T follicular helper cell (primary cell): ENCODE results near the gene HSPA4.

Experiments used
- DNase-seq: peaks from one replicate; pipeline ENCODE4 v3.0.0-alpha.2; 2020; ENCODE audit warnings: low read depth

The HSPA4 gene

DNA sequence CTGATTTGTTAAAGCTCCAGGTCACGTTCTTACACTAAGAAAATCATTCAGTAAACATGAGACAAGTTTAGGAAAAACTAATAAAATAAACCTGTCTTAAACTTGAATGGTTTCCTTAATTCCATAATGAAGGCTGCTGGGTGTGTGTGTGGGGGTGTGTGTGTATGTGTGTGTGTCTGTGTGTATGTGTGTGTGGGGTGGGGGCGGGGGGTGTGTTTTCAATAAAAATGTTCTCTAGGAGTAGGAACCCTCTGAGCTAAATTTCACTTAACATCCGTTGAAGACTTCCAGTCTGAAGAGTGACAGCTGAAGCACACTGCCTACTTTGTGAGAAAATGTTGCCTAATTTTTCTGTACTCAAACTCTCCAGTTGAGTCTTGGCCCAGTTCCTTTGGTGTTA lies 54.5 kb downstream of the HSPA4 start:
- no peak for DNase-seq

DNA sequence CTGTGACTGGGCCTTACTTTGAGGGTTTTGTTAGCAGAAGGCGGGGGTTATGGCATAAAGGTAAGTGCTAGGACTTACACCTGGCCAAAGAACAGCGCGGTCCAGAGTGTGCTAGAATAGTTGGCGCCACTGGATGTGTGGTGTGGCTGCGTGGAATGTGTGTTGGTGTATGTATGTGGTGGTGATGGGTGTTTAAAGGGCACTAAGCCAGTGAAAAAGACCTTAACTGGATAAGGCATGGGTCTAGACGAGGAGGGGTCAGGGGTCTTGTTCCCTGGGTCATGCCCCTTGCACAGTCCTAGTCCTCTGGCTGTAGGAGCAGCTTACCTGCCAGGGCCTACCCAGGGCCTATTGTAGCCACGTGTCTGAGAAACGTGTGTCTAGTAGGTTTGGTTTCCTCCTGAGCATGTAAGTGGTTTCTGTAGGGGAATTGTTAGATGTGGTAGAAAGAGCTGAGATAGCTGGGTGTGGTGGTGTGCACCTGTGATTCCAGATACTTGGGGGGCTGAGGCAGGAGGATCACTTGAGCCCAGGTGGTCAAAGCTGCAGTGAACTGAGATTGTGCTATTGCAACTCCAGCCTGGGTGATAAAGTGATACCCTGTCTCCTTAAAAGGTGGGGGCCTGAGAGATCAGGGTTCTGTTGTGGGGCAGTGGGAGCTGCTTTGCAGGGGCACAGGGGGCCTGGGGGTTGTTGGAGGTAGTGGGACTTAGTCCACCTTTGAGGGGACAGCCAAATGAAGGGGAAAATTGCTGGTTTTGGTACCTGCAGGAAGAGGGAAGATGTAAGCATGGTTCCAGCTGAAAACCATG lies 55.2 kb downstream of the HSPA4 start:
- no peak for DNase-seq

- no peak for DNase-seq
Measured at GRCh38 chr5:133108481-133108921, 56.7 kb downstream of the HSPA4 start.

DNA sequence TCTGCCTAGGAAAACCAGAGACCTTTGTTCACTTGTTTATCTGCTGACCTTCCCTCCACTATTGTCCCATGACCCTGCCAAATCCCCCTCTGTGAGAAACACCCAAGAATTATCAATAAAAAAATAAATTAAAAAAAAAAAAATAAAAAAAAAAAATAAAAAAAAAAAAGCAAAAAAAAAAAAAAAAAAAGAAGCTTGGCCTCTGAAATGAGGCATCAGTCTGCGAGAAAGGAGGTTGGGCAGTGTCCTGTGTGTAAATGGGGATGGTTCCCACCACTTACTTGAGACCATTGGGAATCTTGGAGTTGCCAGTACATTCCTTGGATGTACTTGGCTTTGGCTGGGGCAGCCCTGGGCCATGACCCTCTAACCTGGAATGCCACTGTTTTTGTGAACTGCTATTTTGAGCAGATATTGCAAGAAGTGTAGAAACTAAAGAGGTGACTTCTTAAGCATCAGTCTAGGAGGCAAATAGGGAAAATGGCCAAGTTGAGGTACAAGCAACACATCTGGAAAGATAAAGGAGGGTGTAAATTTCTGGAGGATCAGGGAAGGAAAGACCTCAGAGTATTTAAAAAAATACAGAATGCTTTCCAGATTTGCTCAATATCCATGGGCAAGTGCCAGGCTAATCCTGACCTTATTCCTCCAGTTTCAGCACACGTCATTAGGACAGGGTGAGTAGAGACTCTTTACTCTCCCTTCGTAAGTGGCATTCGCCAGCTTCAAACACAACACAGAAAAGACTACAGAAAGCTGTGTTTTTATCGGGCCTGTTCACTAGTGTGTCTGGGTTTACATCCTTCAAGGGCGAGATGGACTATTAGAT lies 58.1 kb downstream of the HSPA4 start:
- DNase-seq = no peak

GRCh38 chr5:133110709-133111108 lies 58.9 kb downstream of the HSPA4 start:
- no peak for DNase-seq

- DNase-seq = peak; percentile 67
Measured at GRCh38 chr5:133111299-133111698, 59.5 kb downstream of the HSPA4 start.

DNA sequence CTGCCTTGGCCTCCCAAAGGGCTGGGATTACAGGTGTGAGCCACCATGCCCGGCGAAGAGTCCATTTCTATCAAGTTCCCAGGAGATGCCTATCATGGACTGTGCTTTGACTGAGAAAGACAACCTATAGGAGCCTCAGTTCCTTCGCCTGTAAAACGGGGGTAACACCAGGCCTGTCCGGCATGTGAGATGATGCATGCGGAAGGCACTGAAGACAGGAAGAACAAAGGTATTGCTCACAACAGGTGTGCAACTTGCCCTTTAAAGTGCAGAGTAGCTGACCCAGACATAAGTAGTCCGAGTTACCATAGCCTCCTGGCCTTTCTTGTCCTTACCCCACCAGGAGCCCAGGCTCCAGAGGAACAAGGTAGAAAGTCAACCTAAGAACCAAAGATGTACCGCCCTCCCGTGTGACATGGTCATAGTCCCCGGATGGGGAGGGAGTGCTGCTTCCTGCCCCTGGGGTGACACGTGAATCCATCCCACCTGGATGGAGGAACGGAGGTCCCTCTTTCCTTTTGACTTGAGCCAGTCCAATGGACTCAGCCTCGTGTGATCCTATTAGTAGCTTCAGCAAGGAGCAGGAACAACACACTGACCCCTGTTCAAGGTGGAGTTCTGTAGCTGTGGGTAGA lies 60.3 kb downstream of the HSPA4 start:
- no peak for DNase-seq

DNA sequence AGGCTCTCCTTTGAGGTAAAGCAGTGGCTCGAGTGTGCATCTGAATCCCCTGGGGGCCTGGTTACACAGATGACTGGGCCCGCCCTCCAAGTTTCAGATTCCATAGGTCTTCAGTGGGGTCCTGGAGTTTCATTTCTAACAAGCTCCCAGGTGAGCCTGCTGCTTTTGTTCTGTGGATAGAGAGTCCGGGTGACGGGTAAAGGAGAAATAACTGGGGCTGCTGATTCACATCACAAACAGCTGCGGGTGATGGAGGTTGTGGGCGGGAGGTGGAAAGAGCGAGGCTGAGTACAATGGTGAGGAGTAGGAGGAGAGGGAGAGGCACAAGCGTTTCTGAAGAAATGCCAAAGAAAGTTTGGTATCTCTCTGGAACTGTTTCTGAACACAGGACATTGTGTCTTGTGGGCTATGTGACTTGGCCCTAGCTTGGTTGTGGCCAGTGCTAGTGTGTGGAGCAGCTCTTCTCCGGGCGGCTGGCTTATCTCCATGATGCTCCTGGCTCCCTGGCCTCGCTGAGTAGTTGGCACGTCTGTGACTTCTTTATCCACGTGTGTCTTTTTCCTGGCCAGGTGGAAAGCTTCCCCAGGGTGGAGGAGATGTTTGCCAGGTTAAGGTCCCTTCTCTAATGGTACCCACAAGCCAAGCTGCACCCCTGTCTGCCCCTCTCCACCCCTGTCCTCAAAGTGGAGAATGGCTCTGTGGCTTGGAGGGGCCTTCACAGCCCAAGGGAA lies 61.7 kb downstream of the HSPA4 start:
- no peak for DNase-seq

DNA sequence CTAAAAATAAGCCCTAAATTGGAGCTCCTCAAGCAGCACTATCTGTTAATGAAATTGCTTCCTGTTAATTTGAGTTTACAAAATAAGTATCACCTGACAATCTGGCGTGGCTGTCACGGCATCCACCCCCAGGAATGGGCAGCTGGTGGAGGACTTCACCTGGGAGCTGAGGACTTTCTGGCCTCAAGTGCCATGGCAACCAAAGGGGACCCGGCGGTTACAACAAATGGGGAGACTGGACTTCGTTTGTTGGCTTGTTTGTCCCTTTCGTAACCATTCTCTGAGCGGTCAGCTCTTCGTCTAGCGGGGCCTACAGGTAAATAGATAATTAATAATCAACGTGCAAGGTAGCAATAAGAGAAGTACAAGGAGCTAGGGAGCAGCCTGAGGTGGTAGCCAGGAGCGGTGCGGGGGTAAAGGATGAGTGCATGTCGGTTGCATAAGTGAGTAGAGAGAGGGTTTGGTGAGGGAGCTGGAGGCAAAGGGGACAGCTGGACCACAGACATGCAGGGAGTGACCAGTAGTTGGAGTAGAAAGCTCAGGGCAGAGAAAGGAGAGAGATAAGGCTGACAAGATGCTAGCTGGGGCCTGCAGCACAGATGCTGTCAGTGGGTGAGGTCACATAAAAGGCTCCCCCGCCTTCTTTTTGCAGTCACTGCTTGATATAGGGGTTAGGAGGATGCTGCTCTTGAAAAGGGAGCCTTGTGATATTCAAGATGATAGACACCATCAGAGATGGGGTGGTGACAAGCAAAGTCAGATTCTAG lies 62.5 kb downstream of the HSPA4 start:
- no peak for DNase-seq

GRCh38 chr5:133114933-133115310 lies 63.1 kb downstream of the HSPA4 start:
- no peak for DNase-seq

GRCh38 chr5:133116601-133117000 lies 64.8 kb downstream of the HSPA4 start:
- DNase-seq = no peak

GRCh38 chr5:133117166-133117911 lies 65.5 kb downstream of the HSPA4 start:
- no peak for DNase-seq

DNA sequence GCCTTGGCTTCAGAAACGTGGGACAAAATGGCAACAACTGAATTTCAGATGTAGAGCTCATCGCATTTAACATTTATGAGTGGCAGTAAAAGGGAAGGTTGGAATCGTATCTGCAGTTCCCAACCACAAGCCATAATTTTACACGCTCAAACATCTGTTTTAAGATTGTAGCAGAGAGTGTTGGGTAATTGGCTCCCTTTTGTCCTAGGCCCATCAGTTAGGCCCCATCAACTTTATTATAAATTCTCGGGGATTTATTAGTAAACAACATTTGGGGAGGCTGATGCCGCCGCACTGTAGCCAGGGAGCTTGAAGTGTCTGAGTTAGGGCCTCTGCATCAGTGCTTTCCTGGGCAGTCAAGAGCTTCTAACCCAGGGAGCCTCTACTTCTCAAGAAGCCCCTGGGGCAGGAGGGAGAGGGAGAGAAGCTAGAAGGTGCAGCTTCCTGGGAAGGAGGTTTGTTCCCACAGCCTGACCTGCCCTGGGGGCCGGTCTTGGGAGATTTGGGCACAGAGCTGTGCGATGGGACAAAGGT lies 66.2 kb downstream of the HSPA4 start:
- no peak for DNase-seq

GRCh38 chr5:133118741-133119140 lies 66.9 kb downstream of the HSPA4 start:
- no peak for DNase-seq

GRCh38 chr5:133119233-133119711 lies 67.5 kb downstream of the HSPA4 start:
- DNase-seq = no peak

GRCh38 chr5:133120156-133120750 lies 68.4 kb downstream of the HSPA4 start:
- DNase-seq = no peak

DNA sequence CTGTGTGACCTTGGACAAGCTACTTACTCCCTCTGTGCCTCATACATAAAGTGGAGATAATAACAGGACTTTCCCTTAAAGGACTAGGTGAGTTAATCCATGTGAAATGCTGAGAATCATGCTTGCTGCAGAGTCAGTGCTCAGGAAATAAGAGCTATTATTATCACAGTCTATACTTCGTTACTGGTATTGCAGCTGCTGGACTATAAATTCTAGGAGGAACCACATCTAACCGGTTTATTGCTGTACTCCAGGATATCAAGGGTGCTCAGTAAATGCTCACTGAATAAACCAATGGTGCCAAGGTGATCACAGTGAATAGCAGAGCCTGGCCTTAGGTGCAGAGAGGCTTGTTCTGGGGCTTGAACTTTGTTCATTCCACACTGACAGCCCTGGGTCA lies 69.3 kb downstream of the HSPA4 start:
- DNase-seq = no peak

GRCh38 chr5:133121611-133122150 lies 69.9 kb downstream of the HSPA4 start:
- no peak for DNase-seq

GRCh38 chr5:133122711-133123110 lies 70.9 kb downstream of the HSPA4 start:
- no peak for DNase-seq
